H1 (cell line): ENCODE data around the gene AOPEP. TPM values are rescaled to one million over a fixed set of nuclear protein-coding genes. Genes with fewer than 3 reads are reported as not detected.

Experiments
- BACH1 ChIP-seq: IDR thresholded peaks from 2 replicates; pipeline ENCODE4 v1.6.1; 2012; ENCODE audit warnings: low read length, improper control_type of control experiment
- CBX5 ChIP-seq: fragments of 300-800, 300-1000 bp; sonication (generic); IDR thresholded peaks from 2 replicates; pipeline ENCODE4 v1.7.1; 2016; ENCODE audit warnings: antibody characterized with exemption, low read length, low read depth
- CHD2 ChIP-seq: IDR thresholded peaks from 2 replicates; pipeline ENCODE4 v1.6.1; 2012; ENCODE audit warnings: low read length, improper control_type of control experiment
- CHD7 ChIP-seq: fragments of 300-600 bp; sonication (generic); IDR thresholded peaks from 2 replicates; pipeline ENCODE4 v1.7.1; 2012; ENCODE audit warnings: low read length, moderate library complexity, mild to moderate bottlenecking, inconsistent platforms; ENCODE audit not compliant: insufficient replicate concordance
- FOSL1 ChIP-seq: IDR thresholded peaks from 2 replicates; pipeline ENCODE4 v1.6.1; 2011; ENCODE audit warnings: mild to moderate bottlenecking, low read depth, low read length, moderate library complexity; ENCODE audit not compliant: insufficient read depth
- HDAC2 ChIP-seq, 2 experiments: fragments of 300-600 bp in 1 of 2; sonication (generic) in 1 of 2; IDR thresholded peaks; 2 replicates each; pipeline ENCODE4 v1.6.1; 2011 to 2012; ENCODE audit warnings: low read depth in 2 of 2, low read length in 2 of 2, mild to moderate bottlenecking in 2 of 2, moderate library complexity in 2 of 2, borderline replicate concordance in 1 of 2, inconsistent platforms in 1 of 2
- RFX5 ChIP-seq: IDR thresholded peaks from 2 replicates; pipeline ENCODE4 v1.6.1; 2011; ENCODE audit warnings: low read depth, low read length, improper control_type of control experiment, borderline replicate concordance
- polyA plus RNA-seq, 7 experiments: library from polyadenylated mRNA; depleted of rRNA in 3 of 7; stranded (reverse) in 5 of 7; unstranded in 2 of 7; fragments of >200 nt in 5 of 7; fragments of 200-250 nt in 2 of 7; gene quantifications; 1 replicate in 5 of 7; 2 replicates in 1 of 7; 4 replicates in 1 of 7; pipeline versions ENCODE4 v1.2.1 to v1.2.3, GENCODE V29; 2011 to 2013; ENCODE audit warnings: missing spikeins in 2 of 7, mixed read lengths in 2 of 7
- total RNA-seq: library from RNA; stranded (reverse); fragmentation: NEBNext Ultra II Directional; extraction: Animal tissue kit (Norgen Biotek cat#: 25700); gene quantifications from 2 replicates; pipeline ENCODE4 v1.2.1, GENCODE V29; 2021

The AOPEP gene
- total and polyA plus RNA-seq, 2 of the 8 experiments (the other 6 are each of a cell fraction or from before 2014, with no cell fraction given), result 6.1 to 14.3 TPM

GRCh38 chr9:94892675-94893074, 166.2 kb downstream of the AOPEP start (continued):
- TF ChIP-seq CHD7, result no peak
- no peak for TF ChIP-seq CHD2
- no peak for TF ChIP-seq HDAC2 (IDR thresholded peaks at IDR 0.05; ENCODE audit: borderline replicate concordance in 1 of 2, low read depth in 2 of 2, low read length in 2 of 2)
- TF ChIP-seq FOSL1, result no peak
- no peak for TF ChIP-seq BACH1
- no peak for TF ChIP-seq CBX5
- TF ChIP-seq RFX5, result no peak
